GM18868 (cell line): ENCODE measurements around the gene ADAMTS6.
"Not testable (repeated sequence)": the region's sequence is repeated elsewhere in the genome, so short reads cannot be mapped to it uniquely, and the experiment has no call there.

Experiments used
- ATAC-seq: cut with Tn5 transposase; IDR thresholded peaks from one replicate; pipeline ENCODE4 v1.9.1; 2021; ENCODE audit warnings: mild to moderate bottlenecking, moderate library complexity; ENCODE audit not compliant: unreplicated experiment

Gene ADAMTS6

DNA sequence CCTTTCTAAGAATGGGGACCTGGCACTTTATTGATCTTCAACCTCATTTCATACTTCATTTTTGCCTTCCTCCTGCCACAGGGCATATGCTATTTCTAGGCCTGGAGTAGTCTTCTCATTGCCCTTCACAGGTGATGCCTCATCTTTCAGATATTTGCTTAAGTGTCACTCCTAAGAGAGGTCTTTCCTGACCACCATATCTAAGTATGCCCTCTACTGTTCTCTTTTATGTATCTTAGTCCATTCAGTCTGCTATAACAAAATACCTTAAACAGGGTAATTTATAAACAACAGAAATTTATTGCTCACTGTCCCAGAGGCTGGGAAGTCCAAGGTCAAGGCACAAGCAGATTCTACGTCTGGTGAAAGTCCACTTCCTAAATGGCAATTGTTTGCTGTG lies 99.1 kb downstream of the ADAMTS6 start:
- no peak for ATAC-seq

DNA sequence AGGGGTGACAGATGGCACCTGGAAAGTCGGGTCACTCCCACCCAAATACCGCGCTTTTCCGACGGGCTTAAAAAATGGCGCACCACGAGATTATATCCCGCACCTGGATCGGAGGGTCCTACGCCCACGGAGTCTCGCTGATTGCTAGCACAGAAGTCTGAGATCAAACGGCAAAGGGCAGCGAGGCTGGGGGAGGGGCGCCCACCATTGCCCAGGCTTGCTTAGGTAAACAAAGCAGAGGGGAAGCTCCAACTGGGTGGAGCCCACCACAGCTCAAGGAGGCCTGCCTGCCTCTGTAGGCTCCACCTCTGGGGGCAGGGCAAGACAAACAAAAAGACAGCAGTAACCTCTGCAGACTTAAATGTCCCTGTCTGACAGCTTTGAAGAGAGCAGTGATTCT lies 111.2 kb downstream of the ADAMTS6 start:
- not testable (repeated sequence) for ATAC-seq

DNA sequence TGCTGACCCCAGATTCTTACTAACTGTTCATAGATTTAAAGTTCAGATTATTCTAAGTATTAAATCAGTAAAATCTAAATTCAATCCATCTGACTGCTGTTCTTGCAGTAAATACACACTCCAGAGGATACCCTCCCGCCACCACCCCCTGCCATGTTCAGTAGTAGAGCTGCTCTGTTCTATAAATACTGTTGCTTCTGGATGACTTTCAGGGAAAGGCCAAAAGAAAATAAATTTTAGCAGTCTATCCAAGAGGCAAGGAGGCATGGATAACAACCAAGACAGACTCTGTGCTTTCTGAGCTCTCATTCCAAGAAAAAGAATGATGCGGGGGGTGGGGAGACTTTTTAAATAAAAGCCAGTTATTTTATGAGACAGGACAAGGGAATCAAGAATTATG lies 115.1 kb downstream of the ADAMTS6 start:
- ATAC-seq, result no peak

DNA sequence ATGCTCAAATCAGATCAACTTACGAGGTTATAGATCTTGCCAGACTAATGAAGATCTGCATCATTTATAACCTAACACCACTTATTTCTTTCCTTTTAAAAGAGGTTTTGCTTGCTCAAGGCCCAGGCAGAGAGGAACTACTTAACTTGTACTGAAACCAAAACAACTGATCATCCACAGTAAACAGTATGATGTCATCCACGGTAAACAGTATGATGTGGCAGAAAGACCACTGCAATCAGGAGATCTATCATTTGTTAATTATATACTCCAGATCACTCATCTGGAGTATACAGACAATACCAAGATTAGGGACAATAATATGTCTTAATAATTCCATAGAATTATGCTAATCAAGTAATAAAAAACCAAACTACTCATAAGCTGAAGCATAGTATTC lies 116.8 kb downstream of the ADAMTS6 start:
- ATAC-seq, result no peak

DNA sequence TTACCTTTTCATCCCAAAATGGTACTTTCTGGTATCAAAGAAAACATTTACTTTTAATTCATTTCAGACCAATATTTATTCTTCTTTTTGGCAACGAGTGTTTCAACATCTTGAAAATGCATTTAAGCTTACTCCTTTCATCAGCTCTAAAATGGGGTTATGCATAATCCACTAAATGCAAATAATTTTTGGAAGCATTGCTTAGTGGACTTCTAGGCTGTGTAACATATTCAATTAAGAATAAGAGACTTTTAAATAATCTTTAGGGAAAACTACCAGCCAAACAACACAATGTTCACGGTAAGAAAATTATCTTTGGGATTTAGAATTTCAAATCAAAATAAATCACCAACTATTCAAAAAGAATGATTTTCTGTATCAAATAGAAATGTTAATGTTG lies 118.2 kb downstream of the ADAMTS6 start:
- no peak for ATAC-seq

DNA sequence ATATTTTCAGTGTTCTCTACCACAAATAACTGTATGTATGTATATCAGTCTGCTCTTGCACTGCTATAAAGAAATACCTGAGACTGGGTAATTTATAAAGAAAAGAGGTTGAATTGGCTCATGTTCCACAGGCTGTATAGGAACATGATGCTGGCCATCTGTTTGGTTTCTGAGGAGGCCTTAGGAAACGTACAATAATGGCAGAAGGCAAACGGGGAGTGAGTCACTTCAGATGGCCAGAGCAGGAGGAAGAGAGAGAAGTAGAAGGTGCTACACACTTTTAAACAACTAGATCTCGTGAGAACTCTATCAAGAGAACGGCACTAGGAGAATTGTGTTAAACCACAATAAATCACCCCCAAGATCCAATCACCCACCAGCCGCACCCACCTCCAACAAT lies 121.7 kb downstream of the ADAMTS6 start:
- no peak for ATAC-seq

DNA sequence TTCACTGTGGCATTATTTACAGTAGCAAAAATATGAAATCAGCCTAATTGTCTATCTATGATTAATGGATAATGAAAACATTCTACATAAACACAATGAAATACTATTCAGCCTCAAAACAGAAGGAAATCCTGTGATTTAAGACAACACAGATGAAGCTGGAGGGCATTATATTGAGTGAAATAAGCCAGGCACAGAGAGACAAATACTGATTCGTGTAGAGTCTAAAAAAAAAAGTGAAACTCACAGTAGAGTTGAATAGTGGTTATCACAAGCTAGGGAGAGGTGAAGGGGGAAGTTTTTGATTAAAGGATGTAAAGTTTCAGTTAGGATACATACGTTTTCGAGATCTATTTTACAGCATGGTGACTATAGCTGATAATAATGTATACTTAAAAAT lies 122.2 kb downstream of the ADAMTS6 start:
- ATAC-seq, result no peak

DNA sequence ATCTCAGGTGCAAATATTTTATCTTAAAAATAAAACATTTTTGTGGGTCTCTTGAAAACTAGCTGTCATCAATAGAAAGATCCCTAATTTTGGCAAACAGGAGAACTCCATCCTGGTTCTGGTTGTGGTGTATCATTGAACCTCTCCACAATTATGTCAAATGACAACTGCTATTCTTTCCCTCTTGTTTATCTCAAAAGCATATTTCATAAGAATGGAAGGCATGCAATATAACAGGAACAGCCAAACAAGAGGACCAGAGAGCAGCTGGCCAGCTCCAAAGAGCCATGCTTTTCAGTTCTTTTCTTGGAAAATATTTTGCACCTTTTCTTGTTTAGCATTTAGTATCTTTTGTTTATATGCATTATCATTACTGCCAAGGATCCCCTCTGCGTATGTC lies 125.4 kb downstream of the ADAMTS6 start:
- ATAC-seq, result no peak

DNA sequence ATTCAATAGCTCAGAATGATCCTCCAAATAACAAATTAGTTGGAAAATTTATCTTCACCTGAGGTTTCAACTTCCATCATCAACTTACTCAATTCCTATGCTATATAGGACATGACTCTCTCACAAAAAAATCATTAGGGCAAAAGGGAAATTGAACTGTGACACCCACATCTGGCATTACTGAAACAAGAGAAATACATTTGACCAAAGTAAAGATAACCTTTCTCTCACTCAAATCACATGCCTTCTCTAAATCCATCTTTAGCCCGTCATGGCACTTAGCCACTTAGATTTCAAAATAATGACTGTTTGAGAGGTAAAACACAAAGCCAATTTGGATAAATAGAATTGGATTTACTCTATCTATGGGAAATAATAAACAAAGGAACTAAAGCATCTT lies 126.4 kb downstream of the ADAMTS6 start:
- no peak for ATAC-seq

DNA sequence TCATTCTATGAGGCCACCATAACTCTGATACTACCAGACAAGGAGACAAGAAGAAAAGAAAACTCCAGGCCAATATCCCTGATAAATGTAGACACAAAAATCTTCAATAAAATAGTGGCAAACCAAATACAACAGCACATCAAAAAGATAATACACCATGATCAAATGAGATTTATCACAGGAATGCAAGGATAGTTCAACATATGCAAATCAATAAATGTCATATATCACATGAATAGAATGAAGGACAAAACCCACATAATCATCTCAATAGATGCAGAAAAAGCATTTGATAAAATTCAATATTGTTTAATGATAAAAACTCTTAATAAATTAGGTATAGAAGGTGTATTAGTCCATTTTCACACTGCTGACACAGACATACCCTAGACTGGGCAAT lies 139.9 kb downstream of the ADAMTS6 start:
- no peak for ATAC-seq

DNA sequence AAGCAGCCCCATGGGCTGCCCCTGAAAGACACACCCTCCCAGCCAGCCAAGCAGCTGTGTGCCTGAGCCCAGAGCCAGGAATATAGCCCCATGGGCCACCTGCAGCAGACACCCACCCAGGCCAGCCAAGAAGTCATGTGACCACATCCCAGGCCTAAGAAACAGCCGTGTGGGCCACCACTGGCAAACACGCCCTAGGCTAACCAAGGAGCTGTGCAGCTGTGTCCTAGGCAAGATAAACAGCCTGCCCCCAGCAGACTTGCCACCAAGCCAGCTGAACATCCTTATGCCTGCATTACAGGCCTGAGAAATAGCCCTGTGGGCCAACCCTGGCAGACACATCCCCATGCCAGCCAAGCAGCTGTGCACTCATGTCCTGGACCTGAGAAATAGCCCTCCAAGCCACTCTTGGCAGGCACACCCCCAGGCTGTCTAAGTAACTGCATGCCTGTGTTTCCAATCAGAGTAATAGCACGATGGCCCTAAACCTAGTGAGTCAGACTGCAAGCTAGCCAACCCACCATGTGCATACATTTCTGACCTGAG lies 143.0 kb downstream of the ADAMTS6 start:
- ATAC-seq, result no peak

DNA sequence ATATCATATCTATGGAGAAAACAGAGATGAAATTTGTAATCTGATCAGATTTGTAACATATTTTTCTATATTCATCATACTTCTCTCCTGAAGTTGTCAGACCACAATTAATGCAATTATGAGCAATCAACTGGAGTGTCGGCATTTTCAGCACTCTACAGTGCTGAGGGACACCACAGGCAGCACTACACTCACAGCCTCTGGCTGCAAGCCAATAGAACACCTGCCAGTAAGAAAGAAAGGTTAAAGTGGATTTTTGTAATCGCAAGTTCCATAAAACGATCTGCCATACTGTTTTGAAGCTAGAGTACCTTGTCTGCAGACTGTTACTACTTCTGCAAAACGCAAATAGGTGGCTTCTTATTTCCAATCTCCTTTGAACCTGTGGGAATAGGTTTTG lies 147.6 kb downstream of the ADAMTS6 start:
- ATAC-seq, result no peak

DNA sequence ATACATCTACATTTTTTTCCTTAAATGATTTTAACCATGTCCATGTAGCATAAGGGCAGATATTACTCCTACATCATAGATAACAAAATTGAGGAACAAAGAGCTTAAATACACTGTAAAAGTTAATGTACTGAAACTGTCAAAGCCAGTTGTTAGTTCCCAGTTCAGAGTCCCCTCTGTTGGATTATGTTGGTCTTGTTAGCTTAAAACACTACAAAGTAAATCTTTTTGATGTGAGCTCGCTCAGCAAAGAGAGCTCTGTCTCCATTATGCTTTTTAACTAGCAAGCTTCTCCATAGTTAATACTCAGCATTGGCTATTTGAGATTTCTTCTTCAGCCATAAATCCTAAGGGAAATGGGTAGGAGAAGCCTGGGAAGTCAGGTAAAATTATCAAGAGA lies 149.1 kb downstream of the ADAMTS6 start:
- ATAC-seq, result no peak

DNA sequence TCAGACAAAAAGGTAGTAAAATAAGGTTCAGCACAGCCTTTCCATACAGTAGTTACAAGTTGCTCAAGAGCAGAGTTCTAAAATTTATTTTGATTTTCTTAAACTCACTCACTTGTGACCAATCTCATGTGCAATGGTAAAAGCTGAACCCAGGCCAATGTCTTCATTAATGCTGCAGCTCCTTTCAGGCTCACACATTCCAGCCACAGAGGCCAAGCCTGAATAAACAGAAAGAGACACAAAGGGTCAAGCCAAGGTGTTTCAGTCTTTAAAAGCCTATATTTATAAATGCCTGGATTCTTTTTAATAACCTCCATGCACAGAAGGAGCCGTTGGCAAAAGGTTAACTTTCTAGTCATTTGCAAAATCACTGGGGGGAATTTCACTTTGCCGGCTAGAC lies 152.5 kb downstream of the ADAMTS6 start:
- ATAC-seq, result no peak

DNA sequence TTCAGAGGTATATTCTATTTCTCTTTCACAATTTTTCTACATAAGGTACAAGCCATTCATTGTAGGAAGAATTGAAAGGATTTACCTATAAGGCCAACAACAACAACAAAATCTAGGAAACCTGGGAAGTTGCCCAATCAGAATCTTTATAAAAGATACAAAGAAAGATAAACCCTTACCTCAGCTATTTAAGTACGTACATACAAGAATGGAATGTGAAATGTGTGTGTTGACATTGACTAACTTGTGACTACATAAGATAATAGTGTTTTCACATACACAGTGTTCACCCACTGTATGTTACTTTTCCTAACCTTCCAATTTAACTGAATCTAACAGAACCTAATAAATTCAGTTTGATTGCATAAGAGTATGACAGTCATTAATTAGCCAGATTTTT lies 154.1 kb downstream of the ADAMTS6 start:
- ATAC-seq, result no peak

DNA sequence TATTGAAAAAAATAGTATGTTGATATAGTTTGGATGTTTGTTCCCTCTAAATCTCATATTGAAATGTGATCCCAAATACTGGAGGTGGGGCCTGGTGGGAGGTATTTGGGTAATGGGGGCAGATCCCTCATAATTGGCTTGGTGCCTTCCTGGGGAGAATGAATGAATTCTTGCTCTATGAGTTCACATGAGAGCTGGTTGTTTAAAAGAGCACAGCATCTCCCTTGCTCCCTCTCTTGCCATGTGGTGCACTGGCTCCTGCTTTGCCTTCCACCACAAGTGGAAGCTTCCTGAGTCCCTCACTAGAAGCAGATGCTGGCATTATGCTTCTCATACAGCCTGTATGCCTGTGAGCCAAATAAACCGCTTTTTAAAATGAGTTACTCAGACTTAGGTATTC lies 154.8 kb downstream of the ADAMTS6 start:
- ATAC-seq, result no peak

DNA sequence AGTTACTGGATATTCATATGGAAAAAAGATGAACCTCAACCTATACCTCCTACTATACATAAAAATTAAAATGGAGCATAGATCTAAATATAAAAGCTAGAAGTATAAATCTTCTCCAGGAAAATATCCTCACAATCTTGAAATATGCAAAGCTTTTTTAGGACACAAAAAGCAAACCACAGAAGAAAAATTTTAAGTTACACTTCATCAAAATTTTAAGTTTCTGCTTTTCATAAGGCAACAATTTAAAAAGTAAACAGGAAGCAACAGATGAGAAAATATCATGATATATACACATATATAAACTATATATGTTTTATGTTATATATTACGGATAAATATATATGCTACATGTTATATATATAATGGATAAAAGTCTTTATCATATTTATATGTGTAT lies 157.5 kb downstream of the ADAMTS6 start:
- no peak for ATAC-seq

DNA sequence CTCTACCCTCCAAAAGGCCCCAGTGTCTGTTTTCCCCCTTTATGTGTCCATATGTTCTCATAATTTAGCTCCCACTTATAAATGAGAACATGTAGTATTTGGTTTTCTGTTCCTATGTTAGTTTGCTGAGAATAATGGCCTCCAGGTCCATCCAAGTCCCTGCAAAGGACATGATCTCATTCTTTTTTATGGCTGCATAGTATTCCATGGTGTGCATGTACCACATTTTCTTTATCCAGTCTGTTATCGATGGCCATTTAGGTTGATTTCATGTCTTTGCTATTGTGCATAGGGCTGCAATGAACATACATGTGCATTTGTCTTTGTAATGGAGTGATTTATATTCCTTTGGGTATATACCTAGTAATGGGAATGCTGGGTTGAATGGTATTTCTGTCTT lies 161.0 kb downstream of the ADAMTS6 start:
- ATAC-seq, result not testable (repeated sequence)

DNA sequence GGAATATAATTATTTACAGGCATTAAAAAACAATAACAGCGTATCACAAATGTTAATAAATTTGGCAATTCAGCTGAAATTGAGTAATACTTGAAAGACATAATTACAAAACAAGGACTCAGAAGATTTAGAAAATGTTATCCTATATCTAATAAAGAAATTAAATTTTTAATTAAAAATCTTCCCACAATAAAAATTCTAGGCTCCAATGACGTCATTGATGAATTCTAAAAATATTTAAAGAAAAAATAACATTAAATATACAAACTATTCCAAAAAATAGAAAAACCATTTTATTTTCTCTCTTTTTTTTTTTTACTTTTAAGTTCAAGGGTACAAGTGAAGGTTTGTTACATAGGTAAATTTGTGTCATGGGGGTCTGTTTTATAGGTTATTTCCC lies 161.5 kb downstream of the ADAMTS6 start:
- ATAC-seq, result no peak

DNA sequence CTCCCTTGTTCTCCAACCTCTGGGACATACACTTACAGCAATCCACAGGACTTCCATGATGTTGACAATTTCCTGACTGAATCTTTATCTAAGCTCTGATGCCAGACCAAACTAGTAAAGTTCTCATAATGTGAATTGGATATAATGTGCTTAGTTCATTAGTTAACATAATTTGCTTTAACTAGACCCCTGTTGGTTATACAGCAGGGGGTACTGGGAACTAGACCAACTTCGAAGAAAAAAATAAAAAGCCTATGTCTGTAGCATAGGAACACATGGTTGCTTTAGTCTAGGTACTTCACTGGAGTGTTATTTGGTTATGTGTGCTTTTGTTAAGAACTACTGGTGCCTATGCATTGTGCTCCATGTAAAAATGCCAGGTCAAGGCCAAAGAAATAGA lies 173.8 kb downstream of the ADAMTS6 start:
- no peak for ATAC-seq

DNA sequence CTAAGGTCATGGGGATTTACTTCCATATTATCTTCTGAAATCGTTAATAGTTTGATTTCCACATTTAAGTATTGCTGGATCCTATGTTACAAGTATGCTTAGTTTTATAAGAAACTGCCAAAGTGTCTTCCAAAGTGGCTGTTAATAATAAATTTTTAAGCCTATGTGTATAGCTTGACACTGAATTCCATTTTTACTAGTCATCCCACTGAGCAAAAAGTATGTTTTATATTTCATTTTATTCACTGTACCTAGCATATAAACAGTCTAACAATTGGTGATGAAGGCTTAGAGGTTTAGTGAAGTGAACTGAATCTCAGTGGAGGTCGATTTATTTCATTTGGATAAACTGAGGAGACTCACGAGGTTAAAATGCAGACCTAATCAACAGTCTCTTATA lies 174.6 kb downstream of the ADAMTS6 start:
- no peak for ATAC-seq

DNA sequence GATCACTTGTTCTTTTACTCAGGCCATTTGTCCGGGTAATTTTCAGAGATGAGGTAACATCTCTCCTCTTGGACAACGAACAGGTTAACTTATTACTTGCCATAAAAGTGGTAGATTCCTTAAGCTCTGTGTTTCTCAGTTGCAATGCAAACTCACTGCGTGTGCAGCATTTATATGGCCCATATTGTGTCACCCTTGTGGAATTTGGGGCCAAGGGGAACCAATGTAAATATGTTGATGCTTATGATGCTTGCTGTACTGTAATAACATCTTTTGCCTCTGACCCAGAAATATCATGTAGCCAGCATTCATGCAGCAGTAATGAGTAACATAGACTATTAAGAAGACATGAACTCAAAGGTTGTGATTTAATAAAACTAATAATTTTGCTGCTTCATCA lies 175.8 kb downstream of the ADAMTS6 start:
- no peak for ATAC-seq

DNA sequence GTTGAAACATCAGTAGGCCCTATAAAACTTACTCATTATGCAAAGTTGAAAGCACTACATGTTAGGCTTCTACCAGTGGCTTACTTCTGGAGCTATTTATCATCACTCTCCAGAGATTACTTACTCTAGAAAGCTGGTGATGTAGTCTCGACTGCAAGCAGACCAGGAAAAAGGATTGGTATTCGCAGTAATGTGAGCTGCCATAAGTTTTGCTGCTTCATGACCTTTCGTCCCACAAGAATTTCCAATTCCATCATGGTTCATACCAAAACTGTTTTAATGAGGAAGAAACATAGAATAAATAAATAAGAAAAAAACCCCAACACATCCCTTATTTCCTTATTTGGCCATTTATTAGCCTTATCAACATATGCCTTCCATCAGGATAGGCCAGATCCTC lies 181.9 kb downstream of the ADAMTS6 start:
- ATAC-seq, result no peak

DNA sequence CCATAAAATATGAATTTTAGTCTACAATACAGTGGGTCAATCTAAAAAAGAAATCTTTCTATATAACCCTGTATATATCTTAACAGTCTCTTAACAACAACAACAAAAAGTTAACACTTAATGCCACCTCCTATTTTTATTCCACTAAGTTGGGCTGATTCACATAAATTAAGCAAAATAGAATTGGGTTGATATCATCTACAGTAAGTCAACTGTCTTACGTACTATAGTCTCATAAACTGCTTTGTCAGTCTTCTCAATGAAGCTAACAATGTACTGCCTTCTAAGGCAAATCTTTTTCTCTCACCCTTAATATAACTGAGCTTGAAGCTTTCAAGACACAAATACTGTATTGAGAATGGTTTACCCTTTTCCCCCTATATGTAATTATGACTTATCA lies 185.7 kb downstream of the ADAMTS6 start:
- ATAC-seq, result no peak
